HepG2 (cell line): ENCODE results near the gene PRDX2. TPM values are rescaled to one million over a fixed set of nuclear protein-coding genes. Genes with fewer than 3 reads are reported as not detected.

Source experiments
- ADNP ChIP-seq: sonication (generic); formaldehyde crosslinking; IDR thresholded peaks from 2 replicates; pipeline ENCODE4 v1.4.0; 2020; ENCODE audit warnings: missing genetic modification reagents
- CHCHD3 ChIP-seq: sonication (generic); formaldehyde crosslinking; IDR thresholded peaks from 2 replicates; pipeline ENCODE4 v1.8.0; 2022; ENCODE audit warnings: mild to moderate bottlenecking, missing genetic modification reagents, moderate library complexity
- RXRA ChIP-seq: sonication (generic); formaldehyde crosslinking; IDR thresholded peaks from 2 replicates; pipeline ENCODE4 v1.5.1; 2020; ENCODE audit warnings: missing genetic modification reagents
- SAFB2 ChIP-seq: sonication (generic); formaldehyde crosslinking; IDR thresholded peaks from 2 replicates; pipeline ENCODE4 v1.5.1; 2020; ENCODE audit warnings: missing genetic modification reagents, low read depth, mild to moderate bottlenecking, borderline replicate concordance
- SKI ChIP-seq: fragments of 450-650 bp; IDR thresholded peaks from one replicate; pipeline ENCODE4 v1.6.1; 2018; ENCODE audit warnings: mild to moderate bottlenecking; ENCODE audit not compliant: partially characterized antibody
- SOX13 ChIP-seq, 3 experiments: fragments of 450-650 bp in 1 of 3; sonication (generic) in 1 of 3; formaldehyde crosslinking in 1 of 3; IDR thresholded peaks in 2 of 3; conservative IDR thresholded peaks in 1 of 3; 2 replicates each; pipeline versions ENCODE4 v1.5.0 to v1.6.1; 2016 to 2020; ENCODE audit warnings: antibody characterized with exemption in 1 of 3, mild to moderate bottlenecking in 1 of 3, missing compliant biosample characterization in 1 of 3, missing genetic modification reagents in 1 of 3, moderate library complexity in 1 of 3
- SP5 ChIP-seq: IDR thresholded peaks from 2 replicates; pipeline ENCODE4 v1.6.1; 2016; ENCODE audit warnings: low read depth, borderline replicate concordance
- TEAD3 ChIP-seq: optimal IDR thresholded peaks from 2 replicates; pipeline ENCODE3; 2016; ENCODE audit warnings: borderline replicate concordance
- ZMYM2 ChIP-seq: sonication (generic); formaldehyde crosslinking; IDR thresholded peaks from 2 replicates; pipeline ENCODE4 v1.8.0; 2022; ENCODE audit warnings: mild to moderate bottlenecking, missing genetic modification reagents
- ZNF768 ChIP-seq: sonication (generic); formaldehyde crosslinking; IDR thresholded peaks from 2 replicates; pipeline ENCODE4 v1.4.0; 2020; ENCODE audit warnings: missing genetic modification reagents
- polyA plus RNA-seq, 8 experiments: library from polyadenylated mRNA; depleted of rRNA in 3 of 8; stranded (reverse) in 7 of 8; unstranded in 1 of 8; fragments of >200 nt; fragmentation: Illumina TruSeq in 4 of 8; extraction: Trizol in 4 of 8; gene quantifications; 2 replicates each; pipeline versions ENCODE4 v1.2.1 to v1.2.3, GENCODE V29; 2011 to 2016; ENCODE audit warnings: low read depth in 4 of 8, missing spikeins in 1 of 8, mixed read lengths in 1 of 8; ENCODE audit not compliant: insufficient read depth in 1 of 8
- total RNA-seq, 5 experiments: library from RNA; depleted of rRNA; stranded (reverse); fragments of >200 nt; fragmentation: Illumina TruSeq; extraction: Trizol; gene quantifications; 2 replicates each; pipeline ENCODE4 v1.2.3, GENCODE V29; 2016; ENCODE audit warnings: low read depth in 1 of 5
- TF ChIP-seq, protein P1 (sequence below): sonication (generic); formaldehyde crosslinking; IDR thresholded peaks from 2 replicates; pipeline ENCODE4 v1.5.1; 2020; ENCODE audit warnings: mild to moderate bottlenecking, missing genetic modification reagents, borderline replicate concordance
- TF ChIP-seq, protein P2 (sequence below): sonication (generic); formaldehyde crosslinking; IDR thresholded peaks from 2 replicates; pipeline ENCODE4 v1.8.1; 2023; ENCODE audit warnings: mild to moderate bottlenecking, missing genetic modification reagents
- TF ChIP-seq, protein P3 (sequence below): fragments of 450-650 bp; IDR thresholded peaks from 2 replicates; pipeline ENCODE4 v1.6.1; 2016
- TF ChIP-seq, protein P4 (sequence below): sonication (generic); formaldehyde crosslinking; IDR thresholded peaks from 2 replicates; pipeline ENCODE4 v1.9.0; 2021; ENCODE audit warnings: missing genetic modification reagents, mild to moderate bottlenecking, borderline replicate concordance
- TF ChIP-seq, protein P5 (sequence below): sonication (generic); formaldehyde crosslinking; IDR thresholded peaks from 2 replicates; pipeline ENCODE4 v1.4.0; 2020; ENCODE audit warnings: mild to moderate bottlenecking, low read depth, missing genetic modification reagents

The PRDX2 gene
- total and polyA plus RNA-seq, 2 of the 13 experiments (the other 11 are each of a cell fraction or from before 2014, with no cell fraction given), result 218 to 381 TPM

DNA sequence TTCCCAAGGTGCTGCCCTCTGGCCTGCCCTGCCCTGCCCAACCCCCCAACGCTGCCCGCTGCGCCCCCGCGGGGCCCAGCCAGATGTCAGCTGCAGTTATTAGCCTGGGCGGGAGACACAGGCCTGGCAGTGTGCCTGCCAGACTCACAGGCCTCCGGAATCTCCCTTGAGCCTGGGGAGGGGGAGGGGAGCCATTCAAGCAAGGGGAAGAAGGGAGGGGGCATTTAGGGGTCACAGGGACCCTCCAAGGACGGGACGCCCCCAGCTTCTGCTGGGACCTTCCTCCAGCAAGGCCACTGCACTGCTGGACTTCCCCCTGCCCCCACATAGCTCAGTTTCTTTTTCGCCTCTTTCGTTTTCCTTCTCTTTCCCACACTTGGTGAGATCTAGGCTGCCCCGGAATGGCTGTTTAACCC lies 12.9 kb downstream of the PRDX2 start (continued):
- TF ChIP-seq CHCHD3, result no peak
- TF ChIP-seq, protein P1, sequence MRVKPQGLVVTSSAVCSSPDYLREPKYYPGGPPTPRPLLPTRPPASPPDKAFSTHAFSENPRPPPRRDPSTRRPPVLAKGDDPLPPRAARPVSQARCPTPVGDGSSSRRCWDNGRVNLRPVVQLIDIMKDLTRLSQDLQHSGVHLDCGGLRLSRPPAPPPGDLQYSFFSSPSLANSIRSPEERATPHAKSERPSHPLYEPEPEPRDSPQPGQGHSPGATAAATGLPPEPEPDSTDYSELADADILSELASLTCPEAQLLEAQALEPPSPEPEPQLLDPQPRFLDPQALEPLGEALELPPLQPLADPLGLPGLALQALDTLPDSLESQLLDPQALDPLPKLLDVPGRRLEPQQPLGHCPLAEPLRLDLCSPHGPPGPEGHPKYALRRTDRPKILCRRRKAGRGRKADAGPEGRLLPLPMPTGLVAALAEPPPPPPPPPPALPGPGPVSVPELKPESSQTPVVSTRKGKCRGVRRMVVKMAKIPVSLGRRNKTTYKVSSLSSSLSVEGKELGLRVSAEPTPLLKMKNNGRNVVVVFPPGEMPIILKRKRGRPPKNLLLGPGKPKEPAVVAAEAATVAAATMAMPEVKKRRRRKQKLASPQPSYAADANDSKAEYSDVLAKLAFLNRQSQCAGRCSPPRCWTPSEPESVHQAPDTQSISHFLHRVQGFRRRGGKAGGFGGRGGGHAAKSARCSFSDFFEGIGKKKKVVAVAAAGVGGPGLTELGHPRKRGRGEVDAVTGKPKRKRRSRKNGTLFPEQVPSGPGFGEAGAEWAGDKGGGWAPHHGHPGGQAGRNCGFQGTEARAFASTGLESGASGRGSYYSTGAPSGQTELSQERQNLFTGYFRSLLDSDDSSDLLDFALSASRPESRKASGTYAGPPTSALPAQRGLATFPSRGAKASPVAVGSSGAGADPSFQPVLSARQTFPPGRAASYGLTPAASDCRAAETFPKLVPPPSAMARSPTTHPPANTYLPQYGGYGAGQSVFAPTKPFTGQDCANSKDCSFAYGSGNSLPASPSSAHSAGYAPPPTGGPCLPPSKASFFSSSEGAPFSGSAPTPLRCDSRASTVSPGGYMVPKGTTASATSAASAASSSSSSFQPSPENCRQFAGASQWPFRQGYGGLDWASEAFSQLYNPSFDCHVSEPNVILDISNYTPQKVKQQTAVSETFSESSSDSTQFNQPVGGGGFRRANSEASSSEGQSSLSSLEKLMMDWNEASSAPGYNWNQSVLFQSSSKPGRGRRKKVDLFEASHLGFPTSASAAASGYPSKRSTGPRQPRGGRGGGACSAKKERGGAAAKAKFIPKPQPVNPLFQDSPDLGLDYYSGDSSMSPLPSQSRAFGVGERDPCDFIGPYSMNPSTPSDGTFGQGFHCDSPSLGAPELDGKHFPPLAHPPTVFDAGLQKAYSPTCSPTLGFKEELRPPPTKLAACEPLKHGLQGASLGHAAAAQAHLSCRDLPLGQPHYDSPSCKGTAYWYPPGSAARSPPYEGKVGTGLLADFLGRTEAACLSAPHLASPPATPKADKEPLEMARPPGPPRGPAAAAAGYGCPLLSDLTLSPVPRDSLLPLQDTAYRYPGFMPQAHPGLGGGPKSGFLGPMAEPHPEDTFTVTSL (CRISPR knock-in tag), result no peak
- TF ChIP-seq ZMYM2 (CRISPR knock-in tag), result no peak
- no peak; the same call in 1 of the 2 replicates for TF ChIP-seq ZNF768 (CRISPR knock-in tag)
- TF ChIP-seq RXRA (CRISPR knock-in tag), result peak; percentile 50; the same call in 1 of the 2 replicates
- TF ChIP-seq, protein P2, sequence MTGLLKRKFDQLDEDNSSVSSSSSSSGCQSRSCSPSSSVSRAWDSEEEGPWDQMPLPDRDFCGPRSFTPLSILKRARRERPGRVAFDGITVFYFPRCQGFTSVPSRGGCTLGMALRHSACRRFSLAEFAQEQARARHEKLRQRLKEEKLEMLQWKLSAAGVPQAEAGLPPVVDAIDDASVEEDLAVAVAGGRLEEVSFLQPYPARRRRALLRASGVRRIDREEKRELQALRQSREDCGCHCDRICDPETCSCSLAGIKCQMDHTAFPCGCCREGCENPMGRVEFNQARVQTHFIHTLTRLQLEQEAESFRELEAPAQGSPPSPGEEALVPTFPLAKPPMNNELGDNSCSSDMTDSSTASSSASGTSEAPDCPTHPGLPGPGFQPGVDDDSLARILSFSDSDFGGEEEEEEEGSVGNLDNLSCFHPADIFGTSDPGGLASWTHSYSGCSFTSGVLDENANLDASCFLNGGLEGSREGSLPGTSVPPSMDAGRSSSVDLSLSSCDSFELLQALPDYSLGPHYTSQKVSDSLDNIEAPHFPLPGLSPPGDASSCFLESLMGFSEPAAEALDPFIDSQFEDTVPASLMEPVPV (CRISPR knock-in tag), result no peak
- no peak for TF ChIP-seq SOX13 (IDR thresholded peaks at IDR 0.05)
- peak in 1 of 2 experiments; percentile 14; a peak in 1 of 4 replicates for TF ChIP-seq SOX13 (CRISPR knock-in tag; conservative IDR thresholded peaks at IDR 0.05 in 1 of 2, IDR thresholded peaks at IDR 0.05 in 1 of 2)
- peak; percentile 13 for TF ChIP-seq TEAD3 (CRISPR knock-in tag)
- peak; percentile 18 for TF ChIP-seq SKI
- TF ChIP-seq SP5 (CRISPR knock-in tag), result 0 out of 2 replicates have a peak, but pooled peaks have one; percentile 24
- TF ChIP-seq, protein P3, sequence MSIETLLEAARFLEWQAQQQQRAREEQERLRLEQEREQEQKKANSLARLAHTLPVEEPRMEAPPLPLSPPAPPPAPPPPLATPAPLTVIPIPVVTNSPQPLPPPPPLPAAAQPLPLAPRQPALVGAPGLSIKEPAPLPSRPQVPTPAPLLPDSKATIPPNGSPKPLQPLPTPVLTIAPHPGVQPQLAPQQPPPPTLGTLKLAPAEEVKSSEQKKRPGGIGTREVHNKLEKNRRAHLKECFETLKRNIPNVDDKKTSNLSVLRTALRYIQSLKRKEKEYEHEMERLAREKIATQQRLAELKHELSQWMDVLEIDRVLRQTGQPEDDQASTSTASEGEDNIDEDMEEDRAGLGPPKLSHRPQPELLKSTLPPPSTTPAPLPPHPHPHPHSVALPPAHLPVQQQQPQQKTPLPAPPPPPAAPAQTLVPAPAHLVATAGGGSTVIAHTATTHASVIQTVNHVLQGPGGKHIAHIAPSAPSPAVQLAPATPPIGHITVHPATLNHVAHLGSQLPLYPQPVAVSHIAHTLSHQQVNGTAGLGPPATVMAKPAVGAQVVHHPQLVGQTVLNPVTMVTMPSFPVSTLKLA, result no peak
- TF ChIP-seq SAFB2 (CRISPR knock-in tag), result no peak
- TF ChIP-seq, protein P4, sequence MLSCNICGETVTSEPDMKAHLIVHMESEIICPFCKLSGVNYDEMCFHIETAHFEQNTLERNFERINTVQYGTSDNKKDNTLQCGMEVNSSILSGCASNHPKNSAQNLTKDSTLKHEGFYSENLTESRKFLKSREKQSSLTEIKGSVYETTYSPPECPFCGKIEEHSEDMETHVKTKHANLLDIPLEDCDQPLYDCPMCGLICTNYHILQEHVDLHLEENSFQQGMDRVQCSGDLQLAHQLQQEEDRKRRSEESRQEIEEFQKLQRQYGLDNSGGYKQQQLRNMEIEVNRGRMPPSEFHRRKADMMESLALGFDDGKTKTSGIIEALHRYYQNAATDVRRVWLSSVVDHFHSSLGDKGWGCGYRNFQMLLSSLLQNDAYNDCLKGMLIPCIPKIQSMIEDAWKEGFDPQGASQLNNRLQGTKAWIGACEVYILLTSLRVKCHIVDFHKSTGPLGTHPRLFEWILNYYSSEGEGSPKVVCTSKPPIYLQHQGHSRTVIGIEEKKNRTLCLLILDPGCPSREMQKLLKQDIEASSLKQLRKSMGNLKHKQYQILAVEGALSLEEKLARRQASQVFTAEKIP (CRISPR knock-in tag), result no peak
- no peak for TF ChIP-seq ADNP (CRISPR knock-in tag)
- TF ChIP-seq, protein P5, sequence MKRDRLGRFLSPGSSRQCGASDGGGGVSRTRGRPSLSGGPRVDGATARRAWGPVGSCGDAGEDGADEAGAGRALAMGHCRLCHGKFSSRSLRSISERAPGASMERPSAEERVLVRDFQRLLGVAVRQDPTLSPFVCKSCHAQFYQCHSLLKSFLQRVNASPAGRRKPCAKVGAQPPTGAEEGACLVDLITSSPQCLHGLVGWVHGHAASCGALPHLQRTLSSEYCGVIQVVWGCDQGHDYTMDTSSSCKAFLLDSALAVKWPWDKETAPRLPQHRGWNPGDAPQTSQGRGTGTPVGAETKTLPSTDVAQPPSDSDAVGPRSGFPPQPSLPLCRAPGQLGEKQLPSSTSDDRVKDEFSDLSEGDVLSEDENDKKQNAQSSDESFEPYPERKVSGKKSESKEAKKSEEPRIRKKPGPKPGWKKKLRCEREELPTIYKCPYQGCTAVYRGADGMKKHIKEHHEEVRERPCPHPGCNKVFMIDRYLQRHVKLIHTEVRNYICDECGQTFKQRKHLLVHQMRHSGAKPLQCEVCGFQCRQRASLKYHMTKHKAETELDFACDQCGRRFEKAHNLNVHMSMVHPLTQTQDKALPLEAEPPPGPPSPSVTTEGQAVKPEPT (CRISPR knock-in tag), result 0 out of 2 replicates have a peak, but pooled peaks have one; percentile 6
